ENCODE results near the gene AXL.

DNA sequence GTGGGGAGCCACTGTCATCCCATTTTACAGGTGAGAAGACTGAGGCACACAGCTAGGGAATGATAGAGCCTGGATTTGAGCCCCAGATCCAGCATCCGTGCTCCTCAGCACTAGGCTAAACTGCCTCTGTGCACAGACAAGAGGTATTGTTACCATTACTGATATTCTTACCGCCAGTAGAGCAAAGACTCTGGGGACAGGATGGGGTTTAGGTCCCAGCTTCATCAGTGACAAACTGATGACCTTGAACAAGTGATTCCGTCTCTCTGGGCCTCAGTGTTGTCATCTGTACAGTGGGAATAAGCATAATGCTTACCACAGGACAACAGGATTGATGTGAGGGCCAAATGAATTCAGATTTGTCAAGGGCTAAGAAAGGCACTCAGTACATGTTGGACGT, 16.5 kb downstream of the AXL start:
- TF ChIP-seq, protein P1, sequence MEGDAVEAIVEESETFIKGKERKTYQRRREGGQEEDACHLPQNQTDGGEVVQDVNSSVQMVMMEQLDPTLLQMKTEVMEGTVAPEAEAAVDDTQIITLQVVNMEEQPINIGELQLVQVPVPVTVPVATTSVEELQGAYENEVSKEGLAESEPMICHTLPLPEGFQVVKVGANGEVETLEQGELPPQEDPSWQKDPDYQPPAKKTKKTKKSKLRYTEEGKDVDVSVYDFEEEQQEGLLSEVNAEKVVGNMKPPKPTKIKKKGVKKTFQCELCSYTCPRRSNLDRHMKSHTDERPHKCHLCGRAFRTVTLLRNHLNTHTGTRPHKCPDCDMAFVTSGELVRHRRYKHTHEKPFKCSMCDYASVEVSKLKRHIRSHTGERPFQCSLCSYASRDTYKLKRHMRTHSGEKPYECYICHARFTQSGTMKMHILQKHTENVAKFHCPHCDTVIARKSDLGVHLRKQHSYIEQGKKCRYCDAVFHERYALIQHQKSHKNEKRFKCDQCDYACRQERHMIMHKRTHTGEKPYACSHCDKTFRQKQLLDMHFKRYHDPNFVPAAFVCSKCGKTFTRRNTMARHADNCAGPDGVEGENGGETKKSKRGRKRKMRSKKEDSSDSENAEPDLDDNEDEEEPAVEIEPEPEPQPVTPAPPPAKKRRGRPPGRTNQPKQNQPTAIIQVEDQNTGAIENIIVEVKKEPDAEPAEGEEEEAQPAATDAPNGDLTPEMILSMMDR (IDR thresholded peaks at IDR 0.05 in 2 of 3, conservative IDR thresholded peaks at IDR 0.05 in 1 of 3; ENCODE audit: insufficient read depth in 2 of 3, low read depth in 1 of 3, low read length in 3 of 3) = no peak
- TF ChIP-seq ZNF431 (CRISPR knock-in tag; IDR thresholded peaks at IDR 0.05) = no peak
- no peak for TF ChIP-seq POLR2AphosphoS5 (IDR thresholded peaks at IDR 0.05; ENCODE audit: control insufficient read depth, insufficient read depth, low read depth, low read length)
- no peak for TF ChIP-seq DNMT1 (IDR thresholded peaks at IDR 0.05)
- TF ChIP-seq HNRNPK (IDR thresholded peaks at IDR 0.05; ENCODE audit: low read depth, low read length, poor library complexity, severe bottlenecking) = no peak
- no peak for TF ChIP-seq SP1 (CRISPR knock-in tag; IDR thresholded peaks at IDR 0.05)
- TF ChIP-seq ZFP30 (CRISPR knock-in tag; IDR thresholded peaks at IDR 0.05; ENCODE audit: borderline replicate concordance) = no peak
- TF ChIP-seq, protein P2, sequence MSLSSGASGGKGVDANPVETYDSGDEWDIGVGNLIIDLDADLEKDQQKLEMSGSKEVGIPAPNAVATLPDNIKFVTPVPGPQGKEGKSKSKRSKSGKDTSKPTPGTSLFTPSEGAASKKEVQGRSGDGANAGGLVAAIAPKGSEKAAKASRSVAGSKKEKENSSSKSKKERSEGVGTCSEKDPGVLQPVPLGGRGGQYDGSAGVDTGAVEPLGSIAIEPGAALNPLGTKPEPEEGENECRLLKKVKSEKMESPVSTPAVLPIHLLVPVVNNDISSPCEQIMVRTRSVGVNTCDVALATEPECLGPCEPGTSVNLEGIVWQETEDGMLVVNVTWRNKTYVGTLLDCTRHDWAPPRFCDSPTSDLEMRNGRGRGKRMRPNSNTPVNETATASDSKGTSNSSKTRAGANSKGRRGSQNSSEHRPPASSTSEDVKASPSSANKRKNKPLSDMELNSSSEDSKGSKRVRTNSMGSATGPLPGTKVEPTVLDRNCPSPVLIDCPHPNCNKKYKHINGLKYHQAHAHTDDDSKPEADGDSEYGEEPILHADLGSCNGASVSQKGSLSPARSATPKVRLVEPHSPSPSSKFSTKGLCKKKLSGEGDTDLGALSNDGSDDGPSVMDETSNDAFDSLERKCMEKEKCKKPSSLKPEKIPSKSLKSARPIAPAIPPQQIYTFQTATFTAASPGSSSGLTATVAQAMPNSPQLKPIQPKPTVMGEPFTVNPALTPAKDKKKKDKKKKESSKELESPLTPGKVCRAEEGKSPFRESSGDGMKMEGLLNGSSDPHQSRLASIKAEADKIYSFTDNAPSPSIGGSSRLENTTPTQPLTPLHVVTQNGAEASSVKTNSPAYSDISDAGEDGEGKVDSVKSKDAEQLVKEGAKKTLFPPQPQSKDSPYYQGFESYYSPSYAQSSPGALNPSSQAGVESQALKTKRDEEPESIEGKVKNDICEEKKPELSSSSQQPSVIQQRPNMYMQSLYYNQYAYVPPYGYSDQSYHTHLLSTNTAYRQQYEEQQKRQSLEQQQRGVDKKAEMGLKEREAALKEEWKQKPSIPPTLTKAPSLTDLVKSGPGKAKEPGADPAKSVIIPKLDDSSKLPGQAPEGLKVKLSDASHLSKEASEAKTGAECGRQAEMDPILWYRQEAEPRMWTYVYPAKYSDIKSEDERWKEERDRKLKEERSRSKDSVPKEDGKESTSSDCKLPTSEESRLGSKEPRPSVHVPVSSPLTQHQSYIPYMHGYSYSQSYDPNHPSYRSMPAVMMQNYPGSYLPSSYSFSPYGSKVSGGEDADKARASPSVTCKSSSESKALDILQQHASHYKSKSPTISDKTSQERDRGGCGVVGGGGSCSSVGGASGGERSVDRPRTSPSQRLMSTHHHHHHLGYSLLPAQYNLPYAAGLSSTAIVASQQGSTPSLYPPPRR (CRISPR knock-in tag; IDR thresholded peaks at IDR 0.05; ENCODE audit: borderline replicate concordance) = no peak
- no peak for TF ChIP-seq MXI1 (IDR thresholded peaks at IDR 0.05; ENCODE audit: low read depth, low read length)
- no peak for TF ChIP-seq XRCC3 (IDR thresholded peaks at IDR 0.05)
- TF ChIP-seq, protein P3, sequence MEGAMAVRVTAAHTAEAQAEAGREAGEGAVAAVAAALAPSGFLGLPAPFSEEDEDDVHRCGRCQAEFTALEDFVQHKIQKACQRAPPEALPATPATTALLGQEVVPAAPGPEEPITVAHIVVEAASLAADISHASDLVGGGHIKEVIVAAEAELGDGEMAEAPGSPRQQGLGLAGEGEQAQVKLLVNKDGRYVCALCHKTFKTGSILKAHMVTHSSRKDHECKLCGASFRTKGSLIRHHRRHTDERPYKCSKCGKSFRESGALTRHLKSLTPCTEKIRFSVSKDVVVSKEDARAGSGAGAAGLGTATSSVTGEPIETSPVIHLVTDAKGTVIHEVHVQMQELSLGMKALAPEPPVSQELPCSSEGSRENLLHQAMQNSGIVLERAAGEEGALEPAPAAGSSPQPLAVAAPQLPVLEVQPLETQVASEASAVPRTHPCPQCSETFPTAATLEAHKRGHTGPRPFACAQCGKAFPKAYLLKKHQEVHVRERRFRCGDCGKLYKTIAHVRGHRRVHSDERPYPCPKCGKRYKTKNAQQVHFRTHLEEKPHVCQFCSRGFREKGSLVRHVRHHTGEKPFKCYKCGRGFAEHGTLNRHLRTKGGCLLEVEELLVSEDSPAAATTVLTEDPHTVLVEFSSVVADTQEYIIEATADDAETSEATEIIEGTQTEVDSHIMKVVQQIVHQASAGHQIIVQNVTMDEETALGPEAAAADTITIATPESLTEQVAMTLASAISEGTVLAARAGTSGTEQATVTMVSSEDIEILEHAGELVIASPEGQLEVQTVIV (CRISPR knock-in tag; IDR thresholded peaks at IDR 0.05; ENCODE audit: borderline replicate concordance) = no peak
- no peak for TF ChIP-seq EZH2 (IDR thresholded peaks at IDR 0.05; ENCODE audit: borderline replicate concordance, low read depth, low read length)
